Activated naive CD4-positive, alpha-beta T cell treated with anti-CD3 and anti-CD28 coated beads, Interleukin-2, amount 50 U/mL, for 24 hours (primary cell): ENCODE measurements around the gene HYAL3.
"Not testable (repeated sequence)": the region's sequence is repeated elsewhere in the genome, so short reads cannot be mapped to it uniquely, and the experiment has no call there.

Experiments
- H3K27ac Mint-ChIP-seq: one replicate; pipeline ENCODE4 v1.8.0; 2021; ENCODE audit warnings: mild to moderate bottlenecking, mixed read lengths
- H3K27me3 Mint-ChIP-seq: one replicate; pipeline ENCODE4 v1.8.0; 2021; ENCODE audit warnings: mixed read lengths
- H3K36me3 Mint-ChIP-seq: one replicate; pipeline ENCODE4 v1.8.0; 2021; ENCODE audit warnings: mixed read lengths
- H3K4me1 Mint-ChIP-seq: one replicate; pipeline ENCODE4 v1.8.0; 2021; ENCODE audit warnings: mixed read lengths
- H3K4me3 Mint-ChIP-seq: one replicate; pipeline ENCODE4 v1.8.0; 2021; ENCODE audit warnings: mild to moderate bottlenecking, mixed read lengths
- H3K9me3 Mint-ChIP-seq: one replicate; pipeline ENCODE4 v1.8.0; 2021; ENCODE audit warnings: mixed read lengths

HYAL3 gene

DNA sequence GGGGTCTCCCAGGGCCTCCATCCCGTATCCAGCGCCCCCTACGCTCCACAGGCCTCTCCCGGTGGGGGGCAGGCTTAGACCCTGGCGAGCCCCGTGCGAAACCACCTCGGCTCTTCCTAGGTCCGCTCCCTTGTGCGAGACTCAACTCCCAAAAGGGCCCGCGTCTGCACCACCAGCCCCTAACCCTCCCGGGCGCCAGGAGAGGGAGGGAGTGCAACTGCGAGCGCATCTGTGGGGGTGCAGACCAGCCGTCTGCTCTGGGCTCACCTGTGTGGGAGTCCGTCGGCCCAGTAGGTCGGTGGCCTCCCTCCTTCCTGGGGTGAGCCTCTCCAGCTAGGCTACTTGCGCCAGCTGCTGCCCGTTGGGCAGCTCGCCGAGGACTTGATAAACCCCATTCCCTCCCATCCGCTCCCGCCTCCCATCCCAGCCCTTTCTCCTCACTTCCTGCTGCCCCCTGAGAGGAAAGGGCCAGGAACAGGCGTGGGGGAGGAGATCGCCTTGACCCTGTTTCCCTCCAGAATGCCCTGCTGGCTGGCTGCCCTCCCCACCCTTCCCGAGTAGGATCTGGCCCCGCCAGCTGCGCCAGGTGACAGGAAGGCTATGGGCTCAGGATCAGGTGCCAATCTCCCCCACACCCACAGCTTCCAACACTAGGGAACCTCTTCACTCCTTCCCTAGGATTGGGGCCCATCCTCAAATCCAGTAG, 23.3 kb upstream of the HYAL3 start, which contains the start of gene HYAL2:
Gene HYAL2 (minus strand): TSS at position 360 of the 706 bp plus-strand sequence. CDS start 2,256 bp downstream, outside the sequence.
- Mint-ChIP-seq H3K4me3 (peak within 1 kb of the TSS; percentile 82), H3K27ac (peak within 1 kb of the TSS; percentile 92), H3K36me3 (no peaks in the 10 kb centered on the region), H3K4me1 (peaks cover 35% of the 10 kb centered on the region), H3K9me3 (no peaks in the 10 kb centered on the region), H3K27me3 (no peaks in the 10 kb centered on the region)

DNA sequence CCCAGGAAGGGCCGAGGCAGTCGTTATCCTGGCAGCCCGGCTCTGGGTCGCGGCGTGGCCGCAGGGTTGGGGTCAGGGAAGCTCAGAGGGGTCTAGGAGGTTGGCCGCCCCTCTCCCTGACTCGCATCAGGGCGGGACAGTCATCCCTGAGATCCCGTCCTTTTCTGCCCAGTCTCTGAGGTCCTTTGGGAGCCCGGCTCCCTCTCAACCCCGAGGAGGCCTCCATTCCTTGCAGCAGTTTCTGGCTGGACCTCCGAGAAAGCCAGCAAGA, 22.8 kb upstream of the HYAL3 start:
- no peaks in the 10 kb centered on the region for H3K9me3 Mint-ChIP-seq
- H3K4me1 Mint-ChIP-seq = peaks cover 34% of the 10 kb centered on the region
- H3K4me3 Mint-ChIP-seq = no peak overlapping the region
- no peak overlapping the region for H3K27ac Mint-ChIP-seq
- no peaks in the 10 kb centered on the region for H3K36me3 Mint-ChIP-seq
- no peaks in the 10 kb centered on the region for H3K27me3 Mint-ChIP-seq

DNA sequence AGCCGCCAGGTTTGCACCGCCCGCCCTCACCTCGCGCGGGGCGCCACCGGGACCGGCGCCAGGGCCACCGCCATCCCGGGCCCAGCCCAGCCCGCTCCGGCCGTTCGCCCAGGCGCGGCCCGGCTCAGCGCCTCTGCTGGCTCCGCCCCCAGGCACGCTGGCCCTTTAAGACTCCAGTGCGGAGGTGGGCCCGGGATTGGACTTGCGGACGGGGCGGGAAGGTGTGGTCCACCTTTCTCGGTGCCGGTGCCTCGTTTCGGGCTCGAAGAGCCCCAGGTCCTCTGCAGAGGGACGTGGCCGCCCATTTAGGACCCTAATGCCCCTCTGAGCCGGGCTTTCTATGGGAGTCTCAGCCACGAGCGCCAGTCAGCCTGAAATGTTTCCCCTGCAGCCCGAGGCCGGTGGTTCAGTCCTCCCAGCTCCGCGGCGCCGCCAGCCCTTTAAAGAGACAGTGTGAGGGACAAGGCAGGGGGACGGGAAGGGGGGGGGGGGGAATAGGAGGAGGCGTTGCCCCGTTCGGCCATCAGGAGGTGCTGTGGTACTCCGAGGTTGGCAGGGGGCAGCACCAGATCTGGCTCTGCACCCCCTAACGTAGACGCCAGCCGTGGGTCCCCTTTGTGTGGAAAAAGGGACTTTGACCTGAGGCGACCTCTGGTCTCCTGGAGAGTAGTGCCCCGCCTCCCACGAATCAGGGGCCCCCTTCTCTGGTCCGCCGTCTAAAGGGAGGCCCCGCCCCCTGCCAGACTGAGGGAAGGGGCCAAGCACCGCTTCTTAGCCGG, 22.3 kb upstream of the HYAL3 start:
- Mint-ChIP-seq H3K36me3 (no peaks in the 10 kb centered on the region), H3K27ac (peak overlapping the region; percentile 92), H3K27me3 (no peaks in the 10 kb centered on the region), H3K4me3 (peak overlapping the region; percentile 82), H3K9me3 (no peaks in the 10 kb centered on the region), H3K4me1 (peaks cover 34% of the 10 kb centered on the region)

DNA sequence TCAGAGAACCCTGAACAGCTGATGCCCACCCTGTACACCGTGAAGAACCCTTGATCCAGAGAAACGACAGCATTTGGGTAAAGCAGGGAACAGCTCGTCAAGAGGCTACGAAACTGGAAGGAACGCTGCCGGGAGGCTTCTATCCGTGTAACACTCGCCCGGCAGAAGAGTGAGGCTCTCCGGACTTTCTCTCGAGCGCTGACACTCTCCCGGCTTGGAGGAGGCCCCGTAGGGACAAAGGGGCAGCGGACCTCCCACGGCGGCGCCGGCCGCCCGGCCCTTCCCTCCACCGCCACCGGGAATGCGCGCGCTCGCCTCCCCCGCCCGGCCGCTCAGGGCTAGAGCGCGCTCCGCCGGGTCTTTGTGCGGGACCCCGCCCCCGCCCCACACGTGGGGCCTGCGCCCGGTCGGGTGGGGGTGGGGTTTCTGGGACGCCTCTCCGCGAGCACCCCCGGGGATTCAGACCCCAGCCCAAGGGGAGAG, 21.7 kb upstream of the HYAL3 start:
- Mint-ChIP-seq H3K36me3 (no peaks in the 10 kb centered on the region), H3K4me1 (peaks cover 39% of the 10 kb centered on the region), H3K9me3 (no peaks in the 10 kb centered on the region), H3K4me3 (peak overlapping the region; percentile 91), H3K27ac (peak overlapping the region; percentile 87), H3K27me3 (no peaks in the 10 kb centered on the region)

DNA sequence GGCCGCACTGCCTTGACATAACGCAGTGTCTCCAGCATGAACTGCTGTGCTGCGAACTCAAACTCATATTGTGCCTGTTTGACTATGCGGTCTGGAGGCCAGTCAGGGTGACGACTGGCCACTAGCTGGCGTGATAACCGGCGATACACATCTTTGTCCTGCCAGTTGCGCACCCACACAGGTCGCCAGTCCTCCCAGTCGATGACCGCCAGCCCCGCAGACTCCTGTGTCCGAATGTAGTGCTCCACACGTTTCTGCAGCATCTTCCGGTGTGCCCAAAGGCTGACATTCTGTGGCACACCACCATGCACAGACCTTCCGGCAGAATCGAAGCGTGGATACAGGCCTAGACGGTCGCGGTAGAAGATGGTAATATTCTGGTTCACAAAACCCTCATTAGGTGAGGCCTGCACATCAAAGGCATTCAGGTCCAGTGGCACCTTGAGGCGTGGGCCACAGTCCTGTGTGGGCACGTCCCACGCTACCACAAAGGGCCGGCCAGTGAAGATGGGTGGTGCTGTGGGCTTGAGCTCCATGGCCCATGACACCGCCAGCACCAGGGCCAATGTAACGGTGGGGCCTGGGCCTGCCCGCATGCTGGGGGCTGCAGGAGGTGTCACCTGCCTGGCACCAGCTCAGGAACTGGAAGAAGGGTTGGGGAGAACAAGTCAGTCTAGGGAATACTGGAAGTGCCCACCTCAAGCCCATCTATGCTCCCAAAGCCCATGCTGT, 20.9 kb upstream of the HYAL3 start:
- Mint-ChIP-seq H3K27ac (no peak overlapping the region), H3K9me3 (no peaks in the 10 kb centered on the region), H3K36me3 (no peaks in the 10 kb centered on the region), H3K4me1 (peaks cover 34% of the 10 kb centered on the region), H3K27me3 (no peaks in the 10 kb centered on the region), H3K4me3 (peak overlapping the region; percentile 91)

DNA sequence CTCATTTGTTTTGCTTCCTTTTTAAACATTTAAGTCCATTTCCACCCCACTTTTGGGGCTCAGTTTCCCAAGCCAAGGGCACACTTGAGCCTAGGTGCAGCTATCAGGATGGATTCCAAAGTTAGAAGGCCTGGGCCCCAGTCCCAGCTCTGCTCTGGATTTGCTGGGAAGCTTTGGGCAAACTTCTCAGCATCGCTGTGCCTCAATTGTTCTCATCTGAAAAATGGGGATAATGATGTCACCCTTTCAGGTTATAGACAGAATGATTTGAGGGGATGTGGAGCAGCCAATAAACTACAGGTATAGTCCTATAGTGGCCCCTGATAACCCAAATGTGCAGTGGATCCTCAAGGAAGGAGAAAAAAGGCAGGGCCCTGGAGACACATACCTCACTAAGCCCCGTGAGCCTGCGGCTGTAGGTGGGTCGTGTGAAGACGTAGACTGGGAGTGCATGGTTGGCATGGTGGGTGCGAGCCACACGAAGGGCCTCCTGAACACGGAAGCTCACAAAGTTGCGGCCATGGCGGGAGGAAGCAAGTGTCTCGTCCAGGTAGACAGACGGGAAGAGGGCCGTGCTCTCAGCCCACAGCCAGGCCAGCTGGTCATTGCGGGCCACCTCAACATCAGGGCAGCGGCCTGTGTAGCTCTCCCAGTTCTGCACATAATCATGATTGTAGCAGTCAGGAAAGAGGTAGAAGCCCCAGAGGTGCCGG, 20.1 kb upstream of the HYAL3 start:
- Mint-ChIP-seq H3K27me3 (no peaks in the 10 kb centered on the region), H3K4me1 (peaks cover 27% of the 10 kb centered on the region), H3K27ac (no peak overlapping the region), H3K36me3 (no peaks in the 10 kb centered on the region), H3K4me3 (peak overlapping the region; percentile 47), H3K9me3 (no peaks in the 10 kb centered on the region)

DNA sequence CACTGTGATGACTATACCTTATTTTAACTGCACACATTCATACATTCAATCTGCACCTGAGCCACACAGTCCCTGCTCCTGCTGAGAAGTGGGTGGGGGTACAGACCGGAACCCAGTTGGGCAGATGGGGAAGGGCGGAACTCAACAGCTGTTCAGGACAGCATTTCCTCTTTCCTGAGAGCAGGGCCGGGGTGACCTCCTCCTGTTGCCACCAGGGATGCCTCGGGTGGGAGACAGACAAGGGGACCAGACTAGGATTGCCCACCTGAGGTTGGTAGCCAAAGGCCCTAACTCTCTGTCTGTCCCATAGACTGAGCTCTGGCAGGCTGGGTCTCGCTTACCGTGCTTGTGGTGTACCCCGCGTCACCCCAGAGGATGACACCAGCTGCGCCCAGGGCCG, 19.4 kb upstream of the HYAL3 start:
- peaks cover 25% of the 10 kb centered on the region for H3K4me1 Mint-ChIP-seq
- no peak overlapping the region for H3K4me3 Mint-ChIP-seq

DNA sequence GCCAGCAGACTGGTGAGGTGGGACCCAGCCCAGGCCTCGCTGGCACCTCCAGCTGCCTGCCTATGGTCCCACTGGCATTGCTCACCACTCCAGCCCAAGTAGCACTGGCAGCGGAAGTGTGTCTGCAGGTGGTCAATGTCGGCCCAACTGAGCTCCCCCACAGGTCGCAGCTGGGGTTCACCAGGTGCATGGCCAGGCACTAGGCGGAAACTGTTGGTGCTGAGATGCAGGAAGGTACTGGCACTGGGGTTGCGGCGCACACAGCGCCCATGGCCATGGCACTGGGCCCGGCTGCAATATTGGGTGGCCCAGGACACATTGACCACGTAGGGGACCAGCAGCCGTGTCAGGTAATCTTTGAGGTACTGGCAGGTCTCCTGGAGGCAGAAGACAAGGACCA, 19.0 kb upstream of the HYAL3 start:
- no peaks in the 10 kb centered on the region for H3K9me3 Mint-ChIP-seq
- peaks cover 25% of the 10 kb centered on the region for H3K4me1 Mint-ChIP-seq
- no peak overlapping the region for H3K27ac Mint-ChIP-seq
- H3K36me3 Mint-ChIP-seq = no peaks in the 10 kb centered on the region
- H3K27me3 Mint-ChIP-seq = no peaks in the 10 kb centered on the region
- no peak overlapping the region for H3K4me3 Mint-ChIP-seq

More for the DNA sequence above, 19.4 kb upstream of the HYAL3 start:
- Mint-ChIP-seq H3K27ac (no peak overlapping the region), H3K36me3 (no peaks in the 10 kb centered on the region), H3K27me3 (no peaks in the 10 kb centered on the region), H3K9me3 (no peaks in the 10 kb centered on the region)

DNA sequence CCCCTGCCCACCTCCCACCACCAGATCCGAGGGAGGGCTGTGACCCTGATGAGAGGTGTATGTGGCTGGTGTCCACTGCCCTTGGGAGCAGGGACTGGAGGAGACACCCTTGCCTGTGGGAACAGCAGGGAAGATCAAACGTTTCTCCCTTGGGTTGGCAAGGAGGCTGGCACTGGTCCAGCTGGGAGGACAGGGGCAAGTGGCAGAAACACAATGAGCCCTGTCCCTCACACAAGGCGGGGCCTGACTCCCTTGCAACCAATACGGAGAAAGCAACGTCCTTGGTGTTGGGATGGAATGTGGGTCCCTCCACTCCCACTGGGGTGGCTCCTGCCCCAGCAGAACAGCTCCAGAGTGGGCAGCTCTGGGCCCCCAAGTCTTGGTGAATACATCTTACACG, 18.1 kb upstream of the HYAL3 start:
- Mint-ChIP-seq H3K27me3 (no peaks in the 10 kb centered on the region), H3K4me1 (peaks cover 25% of the 10 kb centered on the region), H3K27ac (no peak overlapping the region), H3K4me3 (no peak overlapping the region), H3K36me3 (no peaks in the 10 kb centered on the region), H3K9me3 (no peaks in the 10 kb centered on the region)

DNA sequence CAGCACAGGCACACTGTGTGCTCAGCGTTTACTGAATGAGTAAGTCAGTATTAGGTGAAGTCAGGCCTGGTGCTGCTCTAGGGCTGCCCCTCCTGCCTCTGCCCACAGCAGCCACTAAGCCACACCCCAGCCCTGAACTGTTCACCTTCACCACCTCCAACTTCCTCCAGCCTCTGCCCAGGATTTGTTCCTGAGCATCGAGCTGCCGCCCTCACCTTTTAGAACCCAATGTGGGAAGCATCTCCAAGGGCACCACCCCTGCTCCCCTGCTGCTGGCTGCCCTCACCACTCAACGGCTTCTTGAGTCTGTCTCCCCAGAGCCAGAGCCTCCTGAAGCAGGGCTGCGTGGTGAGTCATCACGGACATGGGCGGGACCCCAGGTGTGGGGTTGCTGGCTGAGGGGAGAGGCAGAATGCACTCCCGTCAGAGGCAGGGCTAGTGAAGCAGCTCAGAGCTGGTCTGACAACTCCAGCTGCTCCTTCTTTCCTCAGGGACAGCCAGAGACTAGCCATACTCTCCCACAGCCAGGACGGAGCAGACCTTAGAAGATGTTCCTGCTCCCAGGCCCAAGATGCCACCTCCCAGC, 17.5 kb upstream of the HYAL3 start:
- Mint-ChIP-seq H3K36me3 (no peaks in the 10 kb centered on the region), H3K27ac (peak overlapping the region; percentile 51), H3K4me3 (no peak overlapping the region), H3K27me3 (no peaks in the 10 kb centered on the region), H3K9me3 (no peaks in the 10 kb centered on the region), H3K4me1 (peaks cover 25% of the 10 kb centered on the region)

DNA sequence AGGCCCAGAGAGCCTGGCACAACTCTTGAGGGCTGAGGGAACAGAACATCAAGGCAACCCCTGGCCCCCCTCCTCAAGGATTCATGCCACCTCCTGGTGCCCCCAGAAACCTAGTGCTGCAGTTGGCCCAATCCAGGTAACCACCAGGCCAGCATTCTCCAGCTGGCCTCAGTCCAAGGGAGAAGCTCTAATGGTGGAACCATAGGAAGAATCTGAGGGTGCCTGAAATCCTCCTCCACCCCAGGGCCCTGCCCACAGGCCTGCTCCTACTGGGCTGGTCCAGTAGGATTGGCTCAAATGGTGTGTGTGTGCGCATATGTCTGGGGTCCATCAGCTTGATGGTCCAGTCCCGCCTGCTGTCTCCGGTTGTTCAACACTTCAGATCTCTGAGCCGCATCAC, 15.6 kb upstream of the HYAL3 start:
- Mint-ChIP-seq H3K36me3 (no peaks in the 10 kb centered on the region), H3K4me3 (no peak overlapping the region), H3K27ac (no peak overlapping the region), H3K27me3 (no peaks in the 10 kb centered on the region), H3K9me3 (no peaks in the 10 kb centered on the region), H3K4me1 (peaks cover 20% of the 10 kb centered on the region)

DNA sequence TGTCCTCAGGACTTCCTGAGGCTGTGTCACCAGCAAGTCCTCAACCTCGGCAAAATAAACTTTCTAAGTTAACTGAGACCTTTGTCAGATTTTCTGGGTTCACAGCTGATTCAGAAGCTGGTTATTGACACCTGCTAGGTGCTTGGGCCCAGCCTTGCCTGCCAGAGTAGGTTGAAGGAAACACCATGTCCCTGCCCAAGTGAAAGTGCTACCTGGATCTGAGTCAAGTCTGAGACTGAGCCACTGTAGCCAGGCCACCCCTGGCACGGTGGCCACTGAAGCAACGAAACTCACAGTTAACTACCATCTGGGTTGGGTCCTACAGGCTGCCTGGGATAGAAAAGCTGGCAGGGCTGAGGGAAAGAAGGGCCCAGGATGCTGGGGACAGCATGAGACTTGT, 15.1 kb upstream of the HYAL3 start:
- H3K9me3 Mint-ChIP-seq = no peaks in the 10 kb centered on the region
- no peak overlapping the region for H3K27ac Mint-ChIP-seq
- no peak overlapping the region for H3K4me3 Mint-ChIP-seq
- no peaks in the 10 kb centered on the region for H3K27me3 Mint-ChIP-seq
- H3K36me3 Mint-ChIP-seq = no peaks in the 10 kb centered on the region
- H3K4me1 Mint-ChIP-seq = peaks cover 17% of the 10 kb centered on the region

DNA sequence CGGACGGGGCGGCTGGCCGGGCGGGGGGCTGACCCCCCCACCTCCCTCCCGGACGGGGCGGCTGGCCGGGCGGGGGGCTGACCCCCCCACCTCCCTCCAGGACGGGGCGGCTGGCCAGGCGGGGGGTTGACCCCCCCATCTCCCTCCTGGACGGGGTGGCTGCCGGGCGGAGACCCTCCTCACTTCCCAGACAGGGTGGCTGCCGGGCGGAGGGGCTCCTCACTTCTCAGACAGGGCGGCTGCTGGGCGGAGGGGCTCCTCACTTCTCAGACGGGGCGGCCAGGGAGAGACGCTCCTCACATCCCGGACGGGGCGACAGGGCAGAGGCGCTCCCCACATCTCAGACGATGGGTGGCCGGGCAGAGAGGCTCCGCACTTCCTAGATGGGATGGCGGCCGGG, 12.8 kb upstream of the HYAL3 start:
- H3K36me3 Mint-ChIP-seq, H3K9me3 Mint-ChIP-seq, H3K27ac Mint-ChIP-seq, H3K27me3 Mint-ChIP-seq, H3K4me3 Mint-ChIP-seq, H3K4me1 Mint-ChIP-seq: not testable (repeated sequence)

DNA sequence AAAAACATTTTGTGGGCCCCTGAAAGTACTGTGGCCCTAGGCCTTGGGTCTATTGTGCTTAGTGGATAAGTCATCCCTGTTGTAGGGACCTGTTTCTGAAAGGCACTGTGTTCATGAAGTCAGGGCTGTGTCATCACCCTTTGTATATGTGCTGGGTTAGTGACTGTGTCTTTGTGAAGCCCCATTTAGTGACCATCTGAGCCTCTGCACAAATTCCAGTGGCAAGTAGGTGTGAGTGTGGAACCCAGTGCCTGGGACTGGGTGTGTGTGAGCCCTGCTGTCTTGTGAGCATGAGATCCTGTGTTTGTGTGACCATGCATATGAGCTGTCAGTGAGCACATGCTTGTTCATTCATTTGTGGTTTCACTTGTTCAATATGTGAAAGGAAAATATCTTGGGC, 5.4 kb upstream of the HYAL3 start:
- no peak overlapping the region for H3K4me3 Mint-ChIP-seq
- no peaks in the 10 kb centered on the region for H3K36me3 Mint-ChIP-seq
- H3K9me3 Mint-ChIP-seq = no peaks in the 10 kb centered on the region
- no peak overlapping the region for H3K27ac Mint-ChIP-seq
- H3K27me3 Mint-ChIP-seq = no peaks in the 10 kb centered on the region
- H3K4me1 Mint-ChIP-seq = peaks cover 9% of the 10 kb centered on the region
